HL-60 (cell line): ENCODE measurements around the gene RGPD8.
"Not testable (repeated sequence)": the region's sequence is repeated elsewhere in the genome, so short reads cannot be mapped to it uniquely, and the experiment has no call there.

ENCODE experiments used
- CTCF ChIP-seq: IDR thresholded peaks from one replicate; pipeline ENCODE4 v1.5.1; 2011; ENCODE audit warnings: low read length, control low read depth, inconsistent platforms; ENCODE audit not compliant: insufficient read depth
- GABPA ChIP-seq: IDR thresholded peaks from 2 replicates; pipeline ENCODE4 v1.6.1; 2012; ENCODE audit warnings: low read depth
- POLR2AphosphoS5 ChIP-seq: IDR thresholded peaks from 2 replicates; pipeline ENCODE4 v1.6.1; 2012; ENCODE audit warnings: low read depth
- REST ChIP-seq: IDR thresholded peaks from 2 replicates; pipeline ENCODE4 v1.6.1; 2012; ENCODE audit warnings: low read depth; ENCODE audit not compliant: insufficient replicate concordance

- not testable (repeated sequence) for TF ChIP-seq GABPA, CTCF, REST, POLR2AphosphoS5
Measured at GRCh38 chr2:112444256-112444655, 10.8 kb upstream of the RGPD8 start.
